GM12878 (cell line): ENCODE results near the gene SRSF7. TPM values are rescaled to one million over a fixed set of nuclear protein-coding genes. Genes with fewer than 3 reads are reported as not detected.

Source experiments
- BCL11A ChIP-seq: IDR thresholded peaks from 2 replicates; pipeline ENCODE4 v1.6.1; 2011; ENCODE audit warnings: low read depth, low read length
- CBX5 ChIP-seq: sonication (generic); IDR thresholded peaks from 2 replicates; pipeline ENCODE4 v1.6.1; 2016; ENCODE audit warnings: low read depth, moderate library complexity, mild to moderate bottlenecking, inconsistent platforms
- JUNB ChIP-seq: IDR thresholded peaks from 2 replicates; pipeline ENCODE4 v1.6.1; 2016; ENCODE audit warnings: antibody characterized with exemption, mild to moderate bottlenecking
- MEF2A ChIP-seq: IDR thresholded peaks from 2 replicates; pipeline ENCODE4 v1.6.1; 2011; ENCODE audit warnings: low read depth, mild to moderate bottlenecking, low read length, moderate library complexity; ENCODE audit not compliant: insufficient read depth
- MLLT1 ChIP-seq: fragments of 450-650 bp; IDR thresholded peaks from 2 replicates; pipeline ENCODE4 v1.6.1; 2016; ENCODE audit warnings: mild to moderate bottlenecking
- NBN ChIP-seq: fragments of 450-650 bp; IDR thresholded peaks from 2 replicates; pipeline ENCODE4 v1.6.1; 2016
- NKRF ChIP-seq: fragments of 450-650 bp; conservative IDR thresholded peaks from 2 replicates; pipeline ENCODE4 v1.6.1; 2017; ENCODE audit warnings: mild to moderate bottlenecking, moderate library complexity
- POLR2AphosphoS2 ChIP-seq: IDR thresholded peaks from 2 replicates; pipeline ENCODE4 v1.6.1; 2011; ENCODE audit warnings: low read depth, mild to moderate bottlenecking, low read length, improper control_type of control experiment, moderate library complexity
- PRDM15 ChIP-seq: fragments of 450-650 bp; formaldehyde crosslinking; IDR thresholded peaks from 2 replicates; pipeline ENCODE4 v1.4.0; 2020; ENCODE audit warnings: mild to moderate bottlenecking, moderate library complexity
- SP1 ChIP-seq: IDR thresholded peaks from one replicate; pipeline ENCODE4 v1.6.1; 2011; ENCODE audit warnings: low read depth, low read length
- TBL1XR1 ChIP-seq: IDR thresholded peaks from 2 replicates; pipeline ENCODE4 v1.6.1; 2012; ENCODE audit warnings: low read depth, low read length, improper control_type of control experiment
- ZBED1 ChIP-seq: IDR thresholded peaks from 2 replicates; pipeline ENCODE4 v1.6.1; 2016; ENCODE audit warnings: borderline replicate concordance
- ZBTB33 ChIP-seq: fragments of 450-650 bp; IDR thresholded peaks from 2 replicates; pipeline ENCODE4 v1.6.1; 2017; ENCODE audit warnings: mild to moderate bottlenecking
- ZNF24 ChIP-seq: fragments of 450-650 bp; IDR thresholded peaks from 2 replicates; pipeline ENCODE4 v1.6.1; 2017; ENCODE audit warnings: antibody characterized with exemption, mild to moderate bottlenecking
- ZNF274 ChIP-seq: IDR thresholded peaks from one replicate; pipeline ENCODE4 v1.8.0; 2011; ENCODE audit not compliant: insufficient read length, insufficient read depth
- ZSCAN29 ChIP-seq: fragments of 450-650 bp; IDR thresholded peaks from 2 replicates; pipeline ENCODE4 v1.6.1; 2017; ENCODE audit warnings: mild to moderate bottlenecking, moderate library complexity
- polyA plus RNA-seq, 11 experiments: library from polyadenylated mRNA; depleted of rRNA in 4 of 11; unstranded in 6 of 11; stranded (reverse) in 5 of 11; fragments of >200 nt; fragmentation: Nextera tagmentation in 4 of 11; fragmentation: Illumina TruSeq in 1 of 11; extraction: Ambion mirVana in 4 of 11; extraction: Trizol in 1 of 11; gene quantifications; 1 replicate in 1 of 11; 2 replicates in 10 of 11; pipeline versions ENCODE4 v1.2.1 to v1.2.3, GENCODE V29; 2011 to 2016; ENCODE audit warnings: inconsistent platforms in 2 of 11, missing spikeins in 2 of 11, low read depth in 1 of 11
- total RNA-seq, 4 experiments: library from RNA; depleted of rRNA in 3 of 4; stranded (reverse); fragments of >200 nt in 3 of 4; fragmentation: Illumina TruSeq in 1 of 4; extraction: Trizol in 1 of 4; gene quantifications; 2 replicates each; pipeline versions ENCODE4 v1.2.1 to v1.2.3, GENCODE V29; 2013 to 2021
- TF ChIP-seq, protein P1 (sequence below): fragments of 450-650 bp; IDR thresholded peaks from 2 replicates; pipeline ENCODE4 v1.6.1; 2017; ENCODE audit warnings: low read depth, mild to moderate bottlenecking, moderate library complexity
- TF ChIP-seq, protein P2 (sequence below): IDR thresholded peaks from 2 replicates; pipeline ENCODE4 v1.6.1; 2012; ENCODE audit warnings: low read length, inconsistent platforms

SRSF7 gene
- total and polyA plus RNA-seq, 10 of the 15 experiments (the other 5 are each of a cell fraction or from before 2014, with no cell fraction given): 205 to 785 (median 408) TPM

DNA sequence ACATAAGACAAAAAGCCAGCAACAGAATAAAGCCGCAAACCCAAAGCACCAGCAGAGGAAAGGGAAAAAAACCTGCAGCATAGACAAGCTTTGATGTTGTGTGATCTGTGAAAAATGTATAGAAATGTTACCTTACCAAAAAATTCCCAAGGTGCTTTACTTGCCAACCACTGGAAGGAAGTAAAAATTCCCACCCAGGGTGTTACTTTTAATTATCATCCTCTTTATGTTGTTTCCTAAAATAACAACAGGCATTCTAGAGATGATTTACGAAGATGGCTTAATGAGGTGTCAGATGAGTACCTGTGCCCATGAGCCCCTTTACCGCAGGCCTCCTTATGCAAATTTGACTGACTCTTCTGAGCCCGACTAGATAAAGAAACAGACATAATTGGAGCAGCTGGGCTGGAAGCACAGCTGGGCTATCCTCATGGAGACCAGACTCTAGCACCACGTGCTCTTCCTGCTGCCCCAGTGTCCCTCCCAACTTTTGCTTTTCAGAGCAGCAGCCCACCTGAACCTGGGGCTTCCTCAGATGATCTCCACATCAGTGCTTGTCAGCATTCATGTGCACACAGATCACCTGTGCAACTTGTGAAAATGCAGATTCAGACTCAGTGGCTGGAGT is 41.5 kb downstream of the SRSF7 start (continued):
- TF ChIP-seq, protein P1, sequence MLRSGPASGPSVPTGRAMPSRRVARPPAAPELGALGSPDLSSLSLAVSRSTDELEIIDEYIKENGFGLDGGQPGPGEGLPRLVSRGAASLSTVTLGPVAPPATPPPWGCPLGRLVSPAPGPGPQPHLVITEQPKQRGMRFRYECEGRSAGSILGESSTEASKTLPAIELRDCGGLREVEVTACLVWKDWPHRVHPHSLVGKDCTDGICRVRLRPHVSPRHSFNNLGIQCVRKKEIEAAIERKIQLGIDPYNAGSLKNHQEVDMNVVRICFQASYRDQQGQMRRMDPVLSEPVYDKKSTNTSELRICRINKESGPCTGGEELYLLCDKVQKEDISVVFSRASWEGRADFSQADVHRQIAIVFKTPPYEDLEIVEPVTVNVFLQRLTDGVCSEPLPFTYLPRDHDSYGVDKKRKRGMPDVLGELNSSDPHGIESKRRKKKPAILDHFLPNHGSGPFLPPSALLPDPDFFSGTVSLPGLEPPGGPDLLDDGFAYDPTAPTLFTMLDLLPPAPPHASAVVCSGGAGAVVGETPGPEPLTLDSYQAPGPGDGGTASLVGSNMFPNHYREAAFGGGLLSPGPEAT: peak; percentile 96
- TF ChIP-seq, protein P2, sequence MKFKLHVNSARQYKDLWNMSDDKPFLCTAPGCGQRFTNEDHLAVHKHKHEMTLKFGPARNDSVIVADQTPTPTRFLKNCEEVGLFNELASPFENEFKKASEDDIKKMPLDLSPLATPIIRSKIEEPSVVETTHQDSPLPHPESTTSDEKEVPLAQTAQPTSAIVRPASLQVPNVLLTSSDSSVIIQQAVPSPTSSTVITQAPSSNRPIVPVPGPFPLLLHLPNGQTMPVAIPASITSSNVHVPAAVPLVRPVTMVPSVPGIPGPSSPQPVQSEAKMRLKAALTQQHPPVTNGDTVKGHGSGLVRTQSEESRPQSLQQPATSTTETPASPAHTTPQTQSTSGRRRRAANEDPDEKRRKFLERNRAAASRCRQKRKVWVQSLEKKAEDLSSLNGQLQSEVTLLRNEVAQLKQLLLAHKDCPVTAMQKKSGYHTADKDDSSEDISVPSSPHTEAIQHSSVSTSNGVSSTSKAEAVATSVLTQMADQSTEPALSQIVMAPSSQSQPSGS: 0 out of 2 replicates have a peak, but pooled peaks have one; percentile 60
- no peak for TF ChIP-seq CBX5
- TF ChIP-seq BCL11A: peak; percentile 58; the same call in 1 of the 2 replicates
- peak; percentile 36 for TF ChIP-seq JUNB
- peak; percentile 68; the same call in 1 of the 2 replicates for TF ChIP-seq NBN
- TF ChIP-seq ZSCAN29: no peak
- TF ChIP-seq MEF2A: peak; percentile 85; the same call in 1 of the 2 replicates
- no peak for TF ChIP-seq ZBED1
- no peak for TF ChIP-seq NKRF
- no peak for TF ChIP-seq POLR2AphosphoS2
- TF ChIP-seq ZNF24: no peak
- no peak for TF ChIP-seq ZNF274
- TF ChIP-seq PRDM15 (CRISPR knock-in tag): no peak
- peak; percentile 27 for TF ChIP-seq SP1
- no peak for TF ChIP-seq ZBTB33
- no peak for TF ChIP-seq TBL1XR1
- TF ChIP-seq MLLT1: peak; percentile 73; the same call in 1 of the 2 replicates
